Astrocyte of the spinal cord (primary cell): Measurements from ENCODE around the gene ADAM23.
A peak's percentile ranks its signal among the peaks of the same experiment; 100 is the strongest.

Experiments
- DNase-seq: peaks from one replicate; pipeline ENCODE4 v3.0.0; 2011; ENCODE audit warnings: low read depth, low spot score
- H3K4me3 ChIP-seq: 2 replicates; pipeline ENCODE4 v1.5.1; 2011; ENCODE audit warnings: low read depth, mild to moderate bottlenecking, low read length, moderate library complexity
- CTCF ChIP-seq: IDR thresholded peaks from 2 replicates; pipeline ENCODE4 v1.5.1; 2012; ENCODE audit warnings: low read depth, mild to moderate bottlenecking, low read length, inconsistent platforms
- in situ Hi-C: cut with HindIII; loops from 2 replicates; pipeline ENCODE4 v1.10.0; 2017; ENCODE audit warnings: low sequenced_read_pairs

Gene ADAM23

GRCh38 chr2:206527153-206527552, 83.8 kb downstream of the ADAM23 start:
- in situ Hi-C loops, result no loop called here
- no peak for TF ChIP-seq CTCF
- DNase-seq, result no peak
- H3K4me3 ChIP-seq, result no peak overlapping the region

- no peak overlapping the region for H3K4me3 ChIP-seq
- TF ChIP-seq CTCF, result no peak
- DNase-seq, result no peak
- in situ Hi-C loops, result no loop called here
These were observed 87.4 kb downstream of the ADAM23 start for GRCh38 chr2:206530727-206531126.

- in situ Hi-C loops, result no loop called here
- TF ChIP-seq CTCF, result no peak
- H3K4me3 ChIP-seq, result no peak overlapping the region
- DNase-seq, result peak; percentile 8
These were observed 88.7 kb downstream of the ADAM23 start for GRCh38 chr2:206531996-206532543.

GRCh38 chr2:206533977-206534376, 90.6 kb downstream of the ADAM23 start:
- in situ Hi-C loops, result no loop called here
- no peak for DNase-seq
- H3K4me3 ChIP-seq, result no peak overlapping the region
- no peak for TF ChIP-seq CTCF

- TF ChIP-seq CTCF, result no peak
- H3K4me3 ChIP-seq, result no peak overlapping the region
- DNase-seq, result no peak
- in situ Hi-C loops, result no loop called here
These were observed 92.1 kb downstream of the ADAM23 start for GRCh38 chr2:206535260-206535986.

- TF ChIP-seq CTCF, result no peak
- no peak for DNase-seq
- in situ Hi-C loops, result no loop called here
- no peak overlapping the region for H3K4me3 ChIP-seq
These were observed 97.4 kb downstream of the ADAM23 start for GRCh38 chr2:206540757-206541156.
